WTC11 (cell line): ENCODE results near the gene TCEAL9. TPM values are rescaled to one million over a fixed set of nuclear protein-coding genes. Genes with fewer than 3 reads are reported as not detected.

Source experiments
- ATAC-seq: fragments of 200-7000 bp; cut with Tn5 transposase; 2 replicates; pipeline ENCODE4 v1.10.0; 2021; ENCODE audit warnings: mild to moderate bottlenecking, moderate library complexity
- CTCF ChIA-PET: fragments of 300-600 bp; sonication (Branson Sonifier 250); formaldehyde crosslinking; loops from one replicate; lab custom pipeline; 2021; ENCODE audit warnings: antibody characterized with exemption; lab: Charles Lee
- POLR2A ChIA-PET: fragments of 350-600 bp; sonication (Branson Sonifier 250); formaldehyde crosslinking; loops from one replicate; lab custom pipeline; 2021; ENCODE audit warnings: antibody characterized with exemption; lab: Charles Lee
- DNase-seq: peaks from one replicate; pipeline ENCODE4 v3.0.0; 2021; ENCODE audit warnings: low spot score
- H3K27ac Mint-ChIP-seq: 2 replicates; pipeline ENCODE4 v1.8.0; 2021; ENCODE audit warnings: mixed read lengths
- H3K27me3 Mint-ChIP-seq: 2 replicates; pipeline ENCODE4 v1.8.0; 2021; ENCODE audit warnings: low read depth, mild to moderate bottlenecking, moderate library complexity, mixed read lengths
- H3K36me3 Mint-ChIP-seq: 2 replicates; pipeline ENCODE4 v1.8.0; 2021; ENCODE audit warnings: mixed read lengths
- H3K4me1 Mint-ChIP-seq: 2 replicates; pipeline ENCODE4 v1.8.0; 2022; ENCODE audit warnings: mixed read lengths
- H3K4me3 Mint-ChIP-seq: 2 replicates; pipeline ENCODE4 v1.8.0; 2021; ENCODE audit warnings: mild to moderate bottlenecking, moderate library complexity, mixed read lengths
- H3K9me3 Mint-ChIP-seq: 2 replicates; pipeline ENCODE4 v1.8.0; 2021; ENCODE audit warnings: mixed read lengths
- CREM ChIP-seq: sonication (generic); formaldehyde crosslinking; IDR thresholded peaks from 2 replicates; pipeline ENCODE4 v1.8.1; 2022; ENCODE audit warnings: mild to moderate bottlenecking, missing genetic modification reagents, moderate library complexity
- ELF4 ChIP-seq: sonication (generic); formaldehyde crosslinking; IDR thresholded peaks from 2 replicates; pipeline ENCODE4 v1.8.1; 2022; ENCODE audit warnings: low read depth, mild to moderate bottlenecking, moderate library complexity, missing genetic modification reagents
- HMGA2 ChIP-seq: fragments of 250-450 bp; sonication (Bioruptor Pico); IDR thresholded peaks from 2 replicates; pipeline ENCODE4 v1.4.0; 2021; ENCODE audit warnings: mild to moderate bottlenecking, moderate library complexity
- JAZF1 ChIP-seq: fragments of 250-450 bp; sonication (Bioruptor Pico); IDR thresholded peaks from 2 replicates; pipeline ENCODE4 v1.9.0; 2021; ENCODE audit warnings: moderate library complexity, mild to moderate bottlenecking, inconsistent platforms
- JUN ChIP-seq: sonication (generic); formaldehyde crosslinking; IDR thresholded peaks from 2 replicates; pipeline ENCODE4 v1.8.0; 2023; ENCODE audit warnings: mild to moderate bottlenecking, missing genetic modification reagents
- MXD4 ChIP-seq: fragments of 250-450 bp; sonication (Bioruptor Pico); IDR thresholded peaks from 2 replicates; pipeline ENCODE4 v1.8.0; 2021; ENCODE audit warnings: mild to moderate bottlenecking, moderate library complexity, borderline replicate concordance
- TEAD1 ChIP-seq: sonication (generic); formaldehyde crosslinking; IDR thresholded peaks from 2 replicates; pipeline ENCODE4 v1.8.0; 2022; ENCODE audit warnings: mild to moderate bottlenecking, missing genetic modification reagents
- TP53 ChIP-seq: sonication (generic); formaldehyde crosslinking; IDR thresholded peaks from 2 replicates; pipeline ENCODE4 v1.8.1; 2023; ENCODE audit warnings: mild to moderate bottlenecking, missing genetic modification reagents
- ZNF121 ChIP-seq: sonication (generic); formaldehyde crosslinking; IDR thresholded peaks from 2 replicates; pipeline ENCODE4 v1.8.0; 2023; ENCODE audit warnings: missing genetic modification reagents
- ZNF232 ChIP-seq: sonication (generic); formaldehyde crosslinking; IDR thresholded peaks from 2 replicates; pipeline ENCODE4 v1.8.0; 2022; ENCODE audit warnings: mild to moderate bottlenecking, missing genetic modification reagents
- total RNA-seq: library from RNA; stranded (reverse); gene quantifications from 3 replicates; pipeline ENCODE4 v1.2.3, GENCODE V29; 2021
- TF ChIP-seq, protein P1 (sequence below): sonication (generic); formaldehyde crosslinking; IDR thresholded peaks from 2 replicates; pipeline ENCODE4 v1.8.1; 2022; ENCODE audit warnings: low read depth, missing genetic modification reagents, borderline replicate concordance
- TF ChIP-seq, protein P2 (sequence below): sonication (generic); formaldehyde crosslinking; IDR thresholded peaks from 2 replicates; pipeline ENCODE4 v1.8.0; 2022; ENCODE audit warnings: mild to moderate bottlenecking, missing genetic modification reagents
- TF ChIP-seq, protein P3 (sequence below): sonication (generic); formaldehyde crosslinking; IDR thresholded peaks from 2 replicates; pipeline ENCODE4 v1.8.0; 2022; ENCODE audit warnings: missing genetic modification reagents
- TF ChIP-seq, protein P4 (sequence below): fragments of 200-600 bp; IDR thresholded peaks from 2 replicates; pipeline ENCODE4 v1.8.0; 2022; ENCODE audit warnings: antibody characterized with exemption
- TF ChIP-seq, protein P5 (sequence below): sonication (generic); formaldehyde crosslinking; IDR thresholded peaks from 2 replicates; pipeline ENCODE4 v1.8.1; 2023; ENCODE audit warnings: mild to moderate bottlenecking, missing genetic modification reagents, moderate library complexity
- TF ChIP-seq, protein P6 (sequence below): sonication (generic); formaldehyde crosslinking; IDR thresholded peaks from 2 replicates; pipeline ENCODE4 v1.8.1; 2023; ENCODE audit warnings: mild to moderate bottlenecking, missing genetic modification reagents

The TCEAL9 gene
- total RNA-seq, 1 experiment from 2014 or later: 30.4 TPM

DNA sequence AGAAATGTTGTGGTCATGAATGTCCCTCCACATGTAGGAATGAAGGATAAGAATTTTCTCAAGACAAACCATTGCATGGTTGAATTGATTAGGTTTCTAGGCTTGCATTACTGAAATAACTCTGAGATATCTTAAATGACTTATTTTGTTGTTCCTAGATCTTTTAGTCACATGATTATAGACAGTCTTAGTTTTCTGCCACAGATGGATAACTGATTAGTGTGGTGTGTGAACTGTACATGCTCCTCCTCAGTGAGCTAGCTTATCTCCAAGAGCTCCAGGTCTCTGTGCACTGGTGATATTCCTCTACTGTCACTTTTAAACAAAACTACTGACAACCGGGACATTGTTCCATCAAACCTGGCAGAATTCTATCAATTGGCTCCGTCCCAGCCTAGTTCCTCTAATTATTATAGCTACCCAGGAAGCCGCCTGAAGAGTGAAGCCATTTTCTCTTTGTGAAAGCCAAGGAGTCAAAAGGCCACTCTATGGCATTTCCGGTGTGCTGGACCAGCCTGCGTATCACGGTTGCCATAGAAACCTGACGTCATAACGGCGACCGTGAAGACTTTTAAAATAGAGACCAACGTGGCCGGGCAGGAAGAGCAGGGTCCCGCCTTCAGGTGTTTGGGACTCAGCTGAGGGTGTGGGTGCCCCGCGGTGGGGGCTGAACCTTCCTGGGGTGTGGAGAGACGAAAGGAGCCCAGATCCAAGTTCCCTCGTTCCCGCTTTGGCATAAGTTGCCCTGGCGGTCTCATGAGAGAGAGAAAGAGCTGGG, 48.1 kb downstream of the TCEAL9 start:
- peak overlapping the region; percentile 88 for H3K4me3 Mint-ChIP-seq
- H3K36me3 Mint-ChIP-seq: peaks cover 7% of the 10 kb centered on the region; the same call in 1 of the 2 replicates
- POLR2A ChIA-PET: interaction anchor here (0.9 to 2.7 kb wide), 5 partner anchors 27 to 60 kb away, joined by 3 to 10 read pairs (median 5); partner anchors contain the start of genes BEX3 and TCEAL9
- peak overlapping the region; percentile 80 for H3K27ac Mint-ChIP-seq
- H3K9me3 Mint-ChIP-seq: peaks cover 6% of the 10 kb centered on the region
- peak; percentile 83; the same call in 1 of the 2 replicates for TF ChIP-seq CREM (CRISPR knock-in tag)
- TF ChIP-seq, protein P1, sequence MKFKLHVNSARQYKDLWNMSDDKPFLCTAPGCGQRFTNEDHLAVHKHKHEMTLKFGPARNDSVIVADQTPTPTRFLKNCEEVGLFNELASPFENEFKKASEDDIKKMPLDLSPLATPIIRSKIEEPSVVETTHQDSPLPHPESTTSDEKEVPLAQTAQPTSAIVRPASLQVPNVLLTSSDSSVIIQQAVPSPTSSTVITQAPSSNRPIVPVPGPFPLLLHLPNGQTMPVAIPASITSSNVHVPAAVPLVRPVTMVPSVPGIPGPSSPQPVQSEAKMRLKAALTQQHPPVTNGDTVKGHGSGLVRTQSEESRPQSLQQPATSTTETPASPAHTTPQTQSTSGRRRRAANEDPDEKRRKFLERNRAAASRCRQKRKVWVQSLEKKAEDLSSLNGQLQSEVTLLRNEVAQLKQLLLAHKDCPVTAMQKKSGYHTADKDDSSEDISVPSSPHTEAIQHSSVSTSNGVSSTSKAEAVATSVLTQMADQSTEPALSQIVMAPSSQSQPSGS (CRISPR knock-in tag): no peak
- TF ChIP-seq, protein P2, sequence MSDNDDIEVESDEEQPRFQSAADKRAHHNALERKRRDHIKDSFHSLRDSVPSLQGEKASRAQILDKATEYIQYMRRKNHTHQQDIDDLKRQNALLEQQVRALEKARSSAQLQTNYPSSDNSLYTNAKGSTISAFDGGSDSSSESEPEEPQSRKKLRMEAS (CRISPR knock-in tag): peak; percentile 51; the same call in 1 of the 2 replicates
- TF ChIP-seq ZNF232: no peak
- no peak for TF ChIP-seq TEAD1 (CRISPR knock-in tag)
- TF ChIP-seq, protein P3, sequence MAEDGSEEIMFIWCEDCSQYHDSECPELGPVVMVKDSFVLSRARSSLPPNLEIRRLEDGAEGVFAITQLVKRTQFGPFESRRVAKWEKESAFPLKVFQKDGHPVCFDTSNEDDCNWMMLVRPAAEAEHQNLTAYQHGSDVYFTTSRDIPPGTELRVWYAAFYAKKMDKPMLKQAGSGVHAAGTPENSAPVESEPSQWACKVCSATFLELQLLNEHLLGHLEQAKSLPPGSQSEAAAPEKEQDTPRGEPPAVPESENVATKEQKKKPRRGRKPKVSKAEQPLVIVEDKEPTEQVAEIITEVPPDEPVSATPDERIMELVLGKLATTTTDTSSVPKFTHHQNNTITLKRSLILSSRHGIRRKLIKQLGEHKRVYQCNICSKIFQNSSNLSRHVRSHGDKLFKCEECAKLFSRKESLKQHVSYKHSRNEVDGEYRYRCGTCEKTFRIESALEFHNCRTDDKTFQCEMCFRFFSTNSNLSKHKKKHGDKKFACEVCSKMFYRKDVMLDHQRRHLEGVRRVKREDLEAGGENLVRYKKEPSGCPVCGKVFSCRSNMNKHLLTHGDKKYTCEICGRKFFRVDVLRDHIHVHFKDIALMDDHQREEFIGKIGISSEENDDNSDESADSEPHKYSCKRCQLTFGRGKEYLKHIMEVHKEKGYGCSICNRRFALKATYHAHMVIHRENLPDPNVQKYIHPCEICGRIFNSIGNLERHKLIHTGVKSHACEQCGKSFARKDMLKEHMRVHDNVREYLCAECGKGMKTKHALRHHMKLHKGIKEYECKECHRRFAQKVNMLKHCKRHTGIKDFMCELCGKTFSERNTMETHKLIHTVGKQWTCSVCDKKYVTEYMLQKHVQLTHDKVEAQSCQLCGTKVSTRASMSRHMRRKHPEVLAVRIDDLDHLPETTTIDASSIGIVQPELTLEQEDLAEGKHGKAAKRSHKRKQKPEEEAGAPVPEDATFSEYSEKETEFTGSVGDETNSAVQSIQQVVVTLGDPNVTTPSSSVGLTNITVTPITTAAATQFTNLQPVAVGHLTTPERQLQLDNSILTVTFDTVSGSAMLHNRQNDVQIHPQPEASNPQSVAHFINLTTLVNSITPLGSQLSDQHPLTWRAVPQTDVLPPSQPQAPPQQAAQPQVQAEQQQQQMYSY (CRISPR knock-in tag): no peak
- no peak for TF ChIP-seq JUN (CRISPR knock-in tag)
- TF ChIP-seq, all 79 proteins: peak for 2
- ATAC-seq (peak; percentile 90), DNase-seq (peak; percentile 71)
- Mint-ChIP-seq H3K27me3 (peaks cover 46% of the 10 kb centered on the region), H3K4me1 (peaks cover 18% of the 10 kb centered on the region)
- CTCF ChIA-PET: interaction anchor here (1.4 kb wide), 1 partner anchor 60 kb away, joined by 4 read pairs; no protein-coding TSS in a partner anchor

DNA sequence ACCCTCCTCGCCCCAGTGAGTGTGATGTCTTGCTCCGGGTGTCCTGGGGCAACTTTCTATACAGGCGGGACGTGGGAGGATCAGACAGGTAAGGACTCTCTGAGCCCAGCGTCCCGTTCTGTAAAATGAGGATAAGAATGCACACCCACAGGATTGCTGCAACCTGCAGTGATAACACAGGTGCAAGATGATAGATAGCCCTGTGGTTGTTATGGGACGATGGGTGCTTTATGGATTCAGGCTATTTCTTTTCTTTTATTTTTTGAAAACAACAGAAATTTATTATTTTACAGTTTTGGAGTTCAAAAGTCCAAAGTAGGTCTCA, 48.7 kb downstream of the TCEAL9 start:
- H3K27me3 Mint-ChIP-seq: peaks cover 44% of the 10 kb centered on the region
- H3K27ac Mint-ChIP-seq: no peak overlapping the region
- DNase-seq (no peak), ATAC-seq (peak; percentile 65)
- CTCF ChIA-PET: interaction anchor here (1.4 kb wide), 1 partner anchor 59 kb away, joined by 4 read pairs; no protein-coding TSS in a partner anchor
- H3K36me3 Mint-ChIP-seq: peaks cover 10% of the 10 kb centered on the region; the same call in 1 of the 2 replicates
- H3K4me3 Mint-ChIP-seq: peak overlapping the region; percentile 88
- POLR2A ChIA-PET: interaction anchor here (0.9 to 2.7 kb wide), 4 partner anchors 29 to 59 kb away, joined by 5 to 10 read pairs (median 6); partner anchors contain the start of genes BEX3 and TCEAL9
- TF ChIP-seq HMGA2 (CRISPR knock-in tag) (no peak), JAZF1 (no peak), ZNF121 (CRISPR knock-in tag) (no peak), TP53 (CRISPR knock-in tag) (no peak), ELF4 (CRISPR knock-in tag) (no peak), MXD4 (no peak)
- TF ChIP-seq, protein P4, sequence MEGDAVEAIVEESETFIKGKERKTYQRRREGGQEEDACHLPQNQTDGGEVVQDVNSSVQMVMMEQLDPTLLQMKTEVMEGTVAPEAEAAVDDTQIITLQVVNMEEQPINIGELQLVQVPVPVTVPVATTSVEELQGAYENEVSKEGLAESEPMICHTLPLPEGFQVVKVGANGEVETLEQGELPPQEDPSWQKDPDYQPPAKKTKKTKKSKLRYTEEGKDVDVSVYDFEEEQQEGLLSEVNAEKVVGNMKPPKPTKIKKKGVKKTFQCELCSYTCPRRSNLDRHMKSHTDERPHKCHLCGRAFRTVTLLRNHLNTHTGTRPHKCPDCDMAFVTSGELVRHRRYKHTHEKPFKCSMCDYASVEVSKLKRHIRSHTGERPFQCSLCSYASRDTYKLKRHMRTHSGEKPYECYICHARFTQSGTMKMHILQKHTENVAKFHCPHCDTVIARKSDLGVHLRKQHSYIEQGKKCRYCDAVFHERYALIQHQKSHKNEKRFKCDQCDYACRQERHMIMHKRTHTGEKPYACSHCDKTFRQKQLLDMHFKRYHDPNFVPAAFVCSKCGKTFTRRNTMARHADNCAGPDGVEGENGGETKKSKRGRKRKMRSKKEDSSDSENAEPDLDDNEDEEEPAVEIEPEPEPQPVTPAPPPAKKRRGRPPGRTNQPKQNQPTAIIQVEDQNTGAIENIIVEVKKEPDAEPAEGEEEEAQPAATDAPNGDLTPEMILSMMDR: no peak
- TF ChIP-seq, protein P5, sequence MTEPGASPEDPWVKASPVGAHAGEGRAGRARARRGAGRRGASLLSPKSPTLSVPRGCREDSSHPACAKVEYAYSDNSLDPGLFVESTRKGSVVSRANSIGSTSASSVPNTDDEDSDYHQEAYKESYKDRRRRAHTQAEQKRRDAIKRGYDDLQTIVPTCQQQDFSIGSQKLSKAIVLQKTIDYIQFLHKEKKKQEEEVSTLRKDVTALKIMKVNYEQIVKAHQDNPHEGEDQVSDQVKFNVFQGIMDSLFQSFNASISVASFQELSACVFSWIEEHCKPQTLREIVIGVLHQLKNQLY (CRISPR knock-in tag): no peak
- TF ChIP-seq, protein P6, sequence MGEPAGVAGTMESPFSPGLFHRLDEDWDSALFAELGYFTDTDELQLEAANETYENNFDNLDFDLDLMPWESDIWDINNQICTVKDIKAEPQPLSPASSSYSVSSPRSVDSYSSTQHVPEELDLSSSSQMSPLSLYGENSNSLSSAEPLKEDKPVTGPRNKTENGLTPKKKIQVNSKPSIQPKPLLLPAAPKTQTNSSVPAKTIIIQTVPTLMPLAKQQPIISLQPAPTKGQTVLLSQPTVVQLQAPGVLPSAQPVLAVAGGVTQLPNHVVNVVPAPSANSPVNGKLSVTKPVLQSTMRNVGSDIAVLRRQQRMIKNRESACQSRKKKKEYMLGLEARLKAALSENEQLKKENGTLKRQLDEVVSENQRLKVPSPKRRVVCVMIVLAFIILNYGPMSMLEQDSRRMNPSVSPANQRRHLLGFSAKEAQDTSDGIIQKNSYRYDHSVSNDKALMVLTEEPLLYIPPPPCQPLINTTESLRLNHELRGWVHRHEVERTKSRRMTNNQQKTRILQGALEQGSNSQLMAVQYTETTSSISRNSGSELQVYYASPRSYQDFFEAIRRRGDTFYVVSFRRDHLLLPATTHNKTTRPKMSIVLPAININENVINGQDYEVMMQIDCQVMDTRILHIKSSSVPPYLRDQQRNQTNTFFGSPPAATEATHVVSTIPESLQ (CRISPR knock-in tag): no peak
- peaks cover 6% of the 10 kb centered on the region for H3K9me3 Mint-ChIP-seq
- peaks cover 18% of the 10 kb centered on the region for H3K4me1 Mint-ChIP-seq
